Activated naive CD4-positive, alpha-beta T cell treated with anti-CD3 and anti-CD28 coated beads, Interleukin-2, amount 10 ng/mL, durations not matched to agents 7 days and 5 days (primary cell): ENCODE data around the gene AGFG1.
"Not testable (repeated sequence)": the region's sequence is repeated elsewhere in the genome, so short reads cannot be mapped to it uniquely, and the experiment has no call there.

ENCODE experiments used
- CTCF ChIA-PET: fragments of 350-600 bp; sonication (Branson Sonifier 250); formaldehyde crosslinking; loops from one replicate; lab custom pipeline; 2021; ENCODE audit warnings: antibody characterized with exemption; lab: Charles Lee
- DNase-seq: peaks from one replicate; pipeline ENCODE4 v3.0.0-alpha.2; 2020
- H3K27ac Mint-ChIP-seq: one replicate; pipeline ENCODE4 v1.8.0; 2021; ENCODE audit warnings: mild to moderate bottlenecking, moderate library complexity, mixed read lengths
- H3K27me3 Mint-ChIP-seq: one replicate; pipeline ENCODE4 v1.8.0; 2021; ENCODE audit warnings: mild to moderate bottlenecking, mixed read lengths
- H3K36me3 Mint-ChIP-seq: one replicate; pipeline ENCODE4 v1.8.0; 2021; ENCODE audit warnings: mixed read lengths
- H3K4me1 Mint-ChIP-seq: one replicate; pipeline ENCODE4 v1.8.0; 2021; ENCODE audit warnings: mixed read lengths
- H3K4me3 Mint-ChIP-seq: one replicate; pipeline ENCODE4 v1.8.0; 2021; ENCODE audit warnings: mild to moderate bottlenecking, moderate library complexity, mixed read lengths
- H3K9me3 Mint-ChIP-seq: one replicate; pipeline ENCODE4 v1.8.0; 2021; ENCODE audit warnings: mixed read lengths

AGFG1 gene

DNA sequence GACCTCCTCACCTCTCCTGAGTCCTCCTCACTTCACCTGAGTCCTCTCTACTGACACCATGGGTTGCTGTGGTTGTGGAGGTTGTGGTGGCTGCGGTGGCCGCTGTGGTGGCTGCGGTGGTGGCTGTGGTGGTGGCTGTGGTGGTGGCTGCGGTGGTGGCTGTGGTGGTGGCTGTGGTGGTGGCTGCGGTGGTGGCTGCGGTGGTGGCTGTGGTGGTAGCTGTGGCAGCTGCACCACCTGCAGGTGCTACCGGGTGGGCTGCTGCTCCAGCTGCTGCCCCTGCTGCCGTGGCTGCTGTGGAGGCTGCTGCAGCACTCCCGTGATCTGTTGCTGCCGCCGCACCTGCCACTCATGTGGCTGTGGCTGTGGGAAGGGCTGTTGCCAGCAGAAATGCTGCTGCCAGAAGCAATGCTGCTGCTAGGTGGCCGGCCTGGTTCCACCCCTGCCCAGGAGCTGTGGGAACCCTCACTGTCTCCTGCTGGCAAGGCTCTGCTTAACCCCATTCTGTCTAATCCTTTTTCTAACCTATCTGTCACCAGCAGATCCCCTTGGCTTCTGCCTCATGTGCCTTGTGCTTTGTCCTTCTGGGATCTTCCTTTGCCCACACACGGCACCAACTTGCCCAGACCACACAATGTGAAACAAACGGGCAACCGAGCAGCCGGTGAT, 127.0 kb downstream of the AGFG1 start, which contains the start of gene SCYGR2:
SCYGR2 (plus strand) TSS at position 59 of the 669 bp plus-strand sequence; CDS start at position 59, 0 bp downstream.
- H3K36me3 Mint-ChIP-seq, CTCF ChIA-PET, H3K4me3 Mint-ChIP-seq, H3K4me1 Mint-ChIP-seq, H3K27ac Mint-ChIP-seq, DNase-seq, H3K9me3 Mint-ChIP-seq: not testable (repeated sequence)
- H3K27me3 Mint-ChIP-seq, result peaks cover 29% of the 10 kb centered on the region

DNA sequence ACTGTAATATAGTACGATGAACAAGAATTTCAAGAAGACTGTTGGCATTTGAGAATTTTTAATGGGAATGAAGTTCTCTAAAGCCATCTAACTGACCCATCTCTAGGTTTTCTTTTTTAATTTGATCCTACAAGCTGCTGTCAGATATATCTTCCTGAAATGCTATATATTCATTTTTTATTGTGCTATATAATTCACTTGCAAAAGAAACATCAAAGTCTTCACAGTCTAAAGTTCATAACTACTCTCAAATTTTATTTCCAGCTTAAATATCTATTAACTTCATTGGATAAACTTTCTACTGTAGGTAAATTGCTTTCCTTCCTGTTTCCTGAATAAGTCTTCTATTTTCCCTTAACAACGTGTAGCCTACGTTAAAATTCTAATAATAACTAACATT, 130.4 kb downstream of the AGFG1 start:
- peaks cover 34% of the 10 kb centered on the region for H3K27me3 Mint-ChIP-seq
- CTCF ChIA-PET, result interaction anchor here (0.7 kb wide), 1 partner anchor 1274 kb away, joined by 3 read pairs; no protein-coding TSS in a partner anchor

DNA sequence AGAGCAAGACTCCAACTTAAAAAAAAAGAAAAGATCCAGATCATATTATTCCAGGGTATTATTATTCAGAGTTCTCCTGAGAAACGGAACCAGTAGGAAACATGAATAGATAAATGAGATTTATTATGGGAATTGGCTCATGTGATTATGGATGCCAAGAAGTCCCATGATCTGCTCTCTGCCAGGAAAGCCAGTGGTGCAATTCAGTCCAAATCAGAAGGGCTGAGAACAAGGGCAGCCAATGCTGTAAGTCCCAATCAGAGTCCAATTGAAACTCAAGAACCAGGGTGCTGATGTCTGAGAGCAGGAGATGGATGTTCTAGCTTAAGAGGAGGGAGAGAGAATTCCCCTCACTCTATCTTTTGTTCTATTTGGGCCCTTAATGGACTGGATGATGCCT, 134.5 kb downstream of the AGFG1 start:
- DNase-seq, result no peak
- Mint-ChIP-seq H3K27me3 (peaks cover 45% of the 10 kb centered on the region), H3K4me3 (no peak overlapping the region), H3K27ac (no peak overlapping the region), H3K4me1 (peaks cover 4% of the 10 kb centered on the region), H3K36me3 (no peaks in the 10 kb centered on the region), H3K9me3 (no peaks in the 10 kb centered on the region)
- CTCF ChIA-PET, result interaction anchor here (1.3 kb wide), 1 partner anchor 9 kb away, joined by 3 read pairs; no protein-coding TSS in a partner anchor

More for the DNA sequence above, 130.4 kb downstream of the AGFG1 start:
- Mint-ChIP-seq H3K4me1 (no peaks in the 10 kb centered on the region), H3K4me3 (no peak overlapping the region), H3K36me3 (no peaks in the 10 kb centered on the region), H3K9me3 (no peaks in the 10 kb centered on the region), H3K27ac (no peak overlapping the region)
- no peak for DNase-seq

DNA sequence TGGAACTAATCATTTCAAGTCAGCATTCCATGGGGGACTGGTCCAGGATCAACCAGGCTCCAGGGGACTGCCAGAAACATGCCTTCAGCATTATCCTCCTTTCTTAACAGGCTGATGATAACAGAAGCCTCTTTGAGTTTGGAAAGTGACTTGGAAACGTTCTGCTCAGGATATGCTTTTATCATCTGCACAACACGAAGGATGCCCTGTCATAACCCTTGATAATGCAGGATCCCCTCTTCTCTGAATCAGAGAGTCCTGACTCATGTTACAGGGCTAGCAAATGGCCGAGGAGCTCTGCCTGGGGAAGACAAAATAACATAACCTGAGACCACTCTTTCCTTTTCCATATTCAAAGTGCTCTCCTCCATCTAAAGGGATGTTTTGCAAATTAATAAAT, 136.0 kb downstream of the AGFG1 start:
- Mint-ChIP-seq H3K4me3 (no peak overlapping the region), H3K36me3 (no peaks in the 10 kb centered on the region), H3K4me1 (peaks cover 4% of the 10 kb centered on the region), H3K27ac (no peak overlapping the region), H3K9me3 (no peaks in the 10 kb centered on the region), H3K27me3 (peaks cover 49% of the 10 kb centered on the region)
- no peak for DNase-seq
- CTCF ChIA-PET, result interaction anchor here (0.6 kb wide), 1 partner anchor 11 kb away, joined by 4 read pairs; no protein-coding TSS in a partner anchor

DNA sequence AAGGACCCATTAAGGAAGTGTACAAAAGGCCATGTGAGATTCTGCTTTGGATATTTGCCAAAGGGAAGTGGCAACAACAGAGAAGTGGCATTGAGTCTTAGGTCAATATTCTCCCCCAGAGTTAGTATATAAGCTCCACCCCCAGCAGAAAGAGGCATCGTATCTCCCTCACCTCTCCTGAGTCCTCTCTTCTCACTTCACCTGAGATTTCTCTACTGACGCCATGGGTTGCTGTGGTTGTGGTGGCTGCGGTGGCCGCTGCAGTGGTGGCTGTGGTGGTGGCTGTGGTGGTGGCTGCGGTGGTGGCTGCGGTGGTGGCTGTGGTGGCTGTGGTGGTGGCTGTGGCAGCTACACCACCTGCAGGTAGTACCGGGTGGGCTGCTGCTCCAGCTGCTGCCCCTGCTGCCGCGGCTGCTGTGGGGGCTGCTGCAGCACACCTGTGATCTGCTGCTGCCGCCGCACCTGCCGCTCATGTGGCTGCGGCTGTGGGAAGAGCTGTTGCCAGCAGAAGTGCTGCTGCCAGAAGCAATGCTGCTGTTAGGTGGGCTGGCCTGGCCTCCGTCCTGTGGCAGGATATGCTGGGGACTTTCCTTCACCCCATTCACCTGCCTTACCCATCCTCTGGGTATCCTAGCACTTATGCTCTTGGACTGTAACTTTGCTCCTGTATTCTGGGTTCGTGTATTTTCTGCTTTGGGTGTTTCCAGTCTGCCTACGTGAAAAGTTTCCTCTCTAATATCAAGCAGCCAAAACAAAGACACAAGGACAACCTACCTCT, 136.8 kb downstream of the AGFG1 start:
- CTCF ChIA-PET, result interaction anchor here (0.6 kb wide), 1 partner anchor 10 kb away, joined by 4 read pairs; no protein-coding TSS in a partner anchor
- Mint-ChIP-seq H3K4me3 (no peak overlapping the region), H3K27ac (no peak overlapping the region), H3K27me3 (peaks cover 49% of the 10 kb centered on the region), H3K9me3 (no peaks in the 10 kb centered on the region), H3K36me3 (no peaks in the 10 kb centered on the region), H3K4me1 (peaks cover 4% of the 10 kb centered on the region)
- no peak for DNase-seq

DNA sequence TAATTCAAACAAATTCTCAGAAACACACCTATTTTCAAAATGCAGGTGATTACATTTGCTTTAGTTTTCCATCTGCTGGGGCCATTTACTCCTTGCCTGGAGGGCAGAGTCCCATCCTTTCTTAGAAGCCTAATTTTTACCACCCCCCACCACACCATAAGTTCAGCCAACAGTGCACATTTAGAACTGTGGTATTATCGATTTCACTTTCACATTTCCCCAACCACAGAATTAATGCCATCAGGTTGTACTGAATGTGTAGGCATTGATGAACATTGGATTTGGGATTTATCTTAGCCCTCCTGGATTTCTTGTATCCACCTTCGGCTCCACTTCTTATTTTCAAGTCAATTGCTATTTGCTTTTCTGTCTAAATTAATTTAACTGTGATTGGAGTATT, 138.2 kb downstream of the AGFG1 start:
- no peaks in the 10 kb centered on the region for H3K9me3 Mint-ChIP-seq
- no peak overlapping the region for H3K4me3 Mint-ChIP-seq
- DNase-seq, result no peak
- no peaks in the 10 kb centered on the region for H3K36me3 Mint-ChIP-seq
- H3K27ac Mint-ChIP-seq, result no peak overlapping the region
- H3K27me3 Mint-ChIP-seq, result peaks cover 46% of the 10 kb centered on the region
- CTCF ChIA-PET, result no interaction called here
- peaks cover 4% of the 10 kb centered on the region for H3K4me1 Mint-ChIP-seq
